Inferior parietal cortex (tissue), 1 donor: ENCODE results near the gene DERA.
"Not testable (repeated sequence)": the region's sequence is repeated elsewhere in the genome, so short reads cannot be mapped to it uniquely, and the experiment has no call there.

Experiments
- DNase-seq: peaks from one replicate; pipeline ENCODE4 v3.0.0-alpha.2; 2016; ENCODE audit errors: extremely low spot score

Gene DERA

DNA sequence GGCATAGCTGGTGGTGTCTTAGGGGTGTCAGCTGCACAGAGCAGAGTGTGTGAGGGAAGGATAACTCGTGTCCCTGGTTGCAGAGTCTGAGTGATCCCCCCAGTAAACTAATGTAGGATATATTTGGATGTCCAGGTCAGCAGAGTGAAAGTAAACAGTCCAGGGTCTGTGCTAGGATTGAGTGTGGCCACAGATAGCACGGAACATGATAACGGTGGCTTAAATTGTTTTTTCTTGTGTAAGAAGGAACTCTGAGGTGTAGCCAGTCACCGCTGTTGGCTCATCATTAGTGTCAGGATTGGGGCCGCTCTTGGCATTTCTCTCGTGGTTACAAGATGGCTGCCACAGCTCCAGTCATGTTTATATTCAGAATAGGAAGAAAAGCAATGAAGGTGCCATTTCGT is 97.3 kb downstream of the DERA start:
- no peak for DNase-seq

DNA sequence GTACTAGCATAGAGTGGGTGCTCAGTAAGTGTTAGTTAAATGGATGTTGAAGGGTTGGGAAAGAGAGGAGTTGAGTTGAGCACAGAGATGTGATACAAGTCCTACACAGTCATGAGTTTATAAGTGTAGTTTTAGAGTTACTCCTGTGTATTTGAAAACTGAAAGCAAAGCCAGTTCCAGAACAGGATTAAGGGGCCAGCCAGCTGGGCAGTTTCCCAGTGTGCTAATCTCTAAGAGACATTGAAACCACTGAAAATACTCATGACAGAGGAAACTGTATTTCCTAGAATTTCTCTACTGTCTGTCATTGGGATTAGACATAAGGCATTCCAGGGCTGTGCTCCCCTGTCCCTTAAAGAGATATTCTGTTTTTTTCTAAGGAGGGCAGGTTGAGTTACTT is 101.0 kb downstream of the DERA start:
- no peak for DNase-seq

DNA sequence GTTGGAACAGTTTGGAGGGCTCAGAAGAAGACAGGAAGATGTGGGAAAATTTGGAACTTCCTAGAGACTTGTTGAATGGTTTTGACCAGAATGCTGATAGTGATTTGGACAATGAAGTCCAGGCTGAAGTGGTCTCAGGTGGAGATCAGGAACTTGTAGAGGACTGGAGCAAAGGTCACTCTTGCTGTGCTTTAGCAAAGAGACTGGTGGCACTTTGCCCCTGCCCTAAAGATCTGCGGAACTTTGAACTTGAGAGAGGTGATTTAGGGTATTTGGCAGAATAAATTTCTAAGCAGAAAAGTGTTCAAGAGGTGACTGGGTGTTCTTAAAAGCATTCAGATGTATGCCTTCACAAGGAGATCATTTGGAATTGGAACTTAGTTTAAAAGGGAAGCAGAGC is 102.6 kb downstream of the DERA start:
- DNase-seq: not testable (repeated sequence)

DNA sequence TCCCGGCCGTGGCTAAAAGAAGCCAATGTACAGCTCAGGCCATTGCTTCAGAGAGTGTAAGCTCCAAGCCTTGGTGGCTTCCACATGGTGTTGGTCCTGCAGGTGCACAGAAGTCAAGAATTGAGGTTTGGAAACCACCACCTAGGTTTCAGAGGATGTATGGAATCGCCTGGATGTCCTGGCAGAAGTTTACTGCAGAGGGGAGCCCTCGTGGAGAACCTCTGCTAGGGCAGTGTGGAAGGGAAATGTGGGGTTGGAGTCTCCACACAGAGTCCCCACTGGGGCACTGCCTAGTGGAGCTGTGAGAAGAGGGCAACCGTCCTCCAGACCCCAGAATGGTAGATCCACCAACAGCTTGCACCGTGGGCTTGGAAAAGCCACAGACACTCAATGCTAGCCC is 103.3 kb downstream of the DERA start:
- not testable (repeated sequence) for DNase-seq

DNA sequence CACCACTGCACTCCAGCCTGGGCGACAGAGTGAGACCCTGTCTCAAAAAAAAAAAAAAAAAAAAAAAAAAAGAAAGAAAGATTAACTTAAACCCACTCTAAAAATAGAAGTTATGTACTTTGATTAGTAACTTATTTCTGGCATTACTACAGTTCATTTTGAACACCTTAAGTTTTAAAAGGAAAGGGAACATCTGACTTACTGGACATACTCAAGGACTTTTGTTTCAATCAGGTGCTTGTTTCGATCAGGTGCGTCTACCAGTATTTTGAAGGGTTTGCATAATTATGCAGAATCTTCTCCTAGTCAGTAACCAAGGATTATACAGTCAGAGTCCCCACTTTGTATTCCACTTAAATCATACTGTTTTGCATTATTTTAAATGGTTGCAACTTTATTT is 105.6 kb downstream of the DERA start:
- no peak for DNase-seq

DNA sequence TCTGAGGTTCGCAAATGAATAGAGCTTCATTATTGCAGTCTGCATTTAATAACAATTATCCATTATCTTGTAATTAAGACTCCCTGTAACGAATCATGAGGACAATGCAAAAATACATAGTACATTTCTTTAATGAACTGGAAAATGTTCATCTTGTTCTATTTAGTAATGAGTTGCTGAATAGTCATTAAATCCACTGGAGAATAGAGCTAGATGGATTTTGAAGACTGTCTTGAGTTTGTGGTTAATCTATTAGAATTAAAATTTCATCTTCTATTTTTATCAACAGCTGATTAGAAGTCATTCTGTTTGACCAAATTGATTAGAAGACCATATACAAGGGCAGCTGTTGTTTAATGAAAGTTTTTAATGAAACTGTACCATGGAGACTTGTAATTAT is 107.2 kb downstream of the DERA start:
- DNase-seq: no peak

DNA sequence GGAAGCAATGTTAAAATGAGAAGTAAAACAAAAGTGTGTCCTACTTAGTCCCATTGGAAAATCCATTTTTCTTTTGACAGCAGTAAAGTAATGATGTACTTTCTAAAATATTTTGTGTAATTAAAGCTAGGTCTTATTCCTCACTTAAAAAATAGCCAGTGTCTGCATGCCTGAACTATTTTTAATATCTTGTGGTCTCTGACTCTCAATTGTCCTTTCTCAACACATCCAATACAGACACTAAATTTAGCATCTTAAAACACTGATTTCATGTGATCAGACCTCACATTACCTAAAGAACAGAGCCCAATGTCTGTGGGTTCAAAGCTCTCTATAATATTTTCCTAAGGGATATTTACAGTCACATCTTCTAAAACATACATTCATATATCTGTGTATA is 108.0 kb downstream of the DERA start:
- DNase-seq: no peak

DNA sequence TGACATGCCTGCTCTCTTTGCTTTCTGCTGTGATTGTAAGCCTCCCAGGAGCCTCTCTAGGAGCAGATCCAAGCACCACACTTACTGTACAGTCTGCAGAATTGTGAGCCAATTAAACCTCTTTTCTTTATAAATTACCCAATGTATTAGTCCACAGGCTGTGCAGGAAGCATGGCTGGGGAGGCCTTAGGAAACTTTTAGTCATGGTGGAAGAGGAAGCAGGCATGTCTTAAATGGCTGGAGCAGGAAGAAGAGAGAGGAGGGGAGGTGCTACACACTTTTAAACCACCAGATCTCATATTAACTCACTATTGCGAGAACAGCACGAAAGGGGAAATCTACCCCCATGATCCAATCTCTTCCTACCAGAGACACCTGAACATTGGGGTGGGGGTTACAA is 108.9 kb downstream of the DERA start:
- DNase-seq: no peak

DNA sequence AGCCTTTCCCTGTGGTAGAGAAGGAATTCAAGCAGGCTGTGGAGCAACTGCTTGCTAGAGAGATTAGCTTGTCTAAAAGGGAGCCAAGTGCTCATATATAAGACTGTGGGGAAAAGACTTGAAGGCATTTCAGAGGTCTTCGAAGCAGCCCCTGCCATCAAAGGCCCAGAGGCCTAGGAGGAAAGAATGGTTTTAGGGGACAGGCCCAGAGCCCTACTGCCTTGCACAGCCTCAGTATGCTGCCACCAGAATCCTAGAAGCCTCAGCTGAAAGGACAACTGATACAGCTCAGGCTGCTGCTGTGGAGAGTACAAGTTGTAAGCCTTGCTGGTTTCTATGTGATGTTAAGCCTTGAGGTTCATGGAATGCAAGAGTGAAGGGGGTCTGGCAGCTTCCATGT is 109.9 kb downstream of the DERA start:
- no peak for DNase-seq

DNA sequence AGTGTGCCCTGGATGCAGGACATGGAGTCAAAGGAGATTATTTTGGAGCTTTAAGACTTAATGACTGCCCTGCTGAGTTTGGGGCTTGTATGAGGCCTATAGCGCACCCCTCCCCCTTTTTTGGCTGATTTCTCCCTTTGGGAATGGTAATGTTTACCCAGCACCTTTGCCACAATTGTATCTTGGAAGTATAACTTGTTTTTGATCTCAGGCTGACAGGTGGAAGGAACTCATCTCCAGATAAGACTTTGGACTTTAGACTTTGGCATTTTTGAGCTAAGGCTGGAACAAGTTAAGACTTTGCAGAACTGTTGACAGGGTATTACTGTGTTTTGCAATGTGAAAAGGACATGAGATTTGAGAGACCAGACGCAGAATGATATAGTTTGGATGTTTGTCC is 110.5 kb downstream of the DERA start:
- no peak for DNase-seq

DNA sequence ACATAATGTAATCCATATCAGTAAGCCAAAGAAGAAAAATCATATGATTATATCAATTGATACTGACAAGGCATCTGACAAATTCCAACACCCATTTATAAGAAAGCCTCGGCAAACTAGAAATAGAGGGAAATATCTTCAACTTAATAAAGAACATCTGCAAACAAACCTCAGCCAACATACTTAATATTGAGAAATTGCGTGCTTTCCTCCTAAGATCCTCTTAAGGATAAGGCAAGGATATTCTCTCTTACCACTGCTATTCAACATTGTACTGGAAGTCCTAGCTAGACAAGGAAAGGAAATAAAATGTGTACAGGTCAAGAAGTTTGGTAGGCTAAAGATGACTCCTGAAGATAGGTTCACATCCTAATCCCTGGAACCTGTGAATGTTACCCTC is 115.9 kb downstream of the DERA start:
- DNase-seq: no peak

DNA sequence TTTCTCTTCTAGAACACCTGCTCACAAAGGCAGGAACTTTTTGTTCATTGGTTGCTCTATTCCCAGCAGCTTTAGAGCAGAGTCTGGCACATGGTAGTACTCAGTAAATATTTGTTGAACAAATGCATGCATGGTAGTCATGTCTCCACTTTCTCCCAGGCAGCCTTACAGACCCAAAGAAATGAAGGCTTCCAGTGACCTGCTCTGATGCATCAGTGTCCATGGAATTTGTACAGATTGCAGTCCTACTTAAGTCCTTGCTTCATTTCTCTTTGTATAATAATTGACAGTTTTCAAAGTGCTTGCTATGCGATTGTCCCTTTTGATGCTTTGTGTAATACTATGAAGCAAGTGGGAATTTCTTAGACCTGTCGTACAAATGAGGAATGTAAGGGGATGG is 119.6 kb downstream of the DERA start:
- no peak for DNase-seq

DNA sequence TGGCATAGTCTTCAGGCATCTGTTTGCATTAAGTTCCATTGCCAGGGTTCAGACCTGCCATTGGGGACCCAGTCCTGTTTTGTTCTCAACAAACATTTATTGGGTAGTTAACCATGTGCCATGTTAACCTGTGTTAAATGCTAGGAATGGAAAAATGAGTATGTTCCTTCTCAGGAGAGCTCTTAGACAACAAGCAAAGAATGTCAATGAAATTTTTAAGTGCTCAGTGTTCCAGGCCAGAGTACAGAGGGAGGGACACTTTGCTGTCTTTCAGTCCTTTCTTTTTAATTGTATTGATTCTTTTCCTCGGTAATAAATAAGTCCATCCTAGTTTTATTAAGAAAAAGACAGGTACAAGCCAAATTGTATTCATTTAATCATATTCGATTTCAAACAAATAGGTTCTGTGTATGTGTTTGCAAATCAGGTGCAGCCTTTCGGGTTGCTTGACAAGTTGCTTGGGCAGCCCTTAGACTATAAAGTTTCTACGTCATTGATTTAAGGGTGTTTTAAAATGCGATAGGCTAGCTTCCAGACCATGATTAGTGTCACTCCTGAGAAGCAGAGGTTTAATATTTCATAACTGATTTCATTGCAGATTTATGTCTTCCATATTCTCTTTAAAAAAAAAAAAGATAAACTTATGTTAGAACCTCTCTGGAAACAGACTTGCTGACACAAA is 123.1 kb downstream of the DERA start:
- DNase-seq: no peak

DNA sequence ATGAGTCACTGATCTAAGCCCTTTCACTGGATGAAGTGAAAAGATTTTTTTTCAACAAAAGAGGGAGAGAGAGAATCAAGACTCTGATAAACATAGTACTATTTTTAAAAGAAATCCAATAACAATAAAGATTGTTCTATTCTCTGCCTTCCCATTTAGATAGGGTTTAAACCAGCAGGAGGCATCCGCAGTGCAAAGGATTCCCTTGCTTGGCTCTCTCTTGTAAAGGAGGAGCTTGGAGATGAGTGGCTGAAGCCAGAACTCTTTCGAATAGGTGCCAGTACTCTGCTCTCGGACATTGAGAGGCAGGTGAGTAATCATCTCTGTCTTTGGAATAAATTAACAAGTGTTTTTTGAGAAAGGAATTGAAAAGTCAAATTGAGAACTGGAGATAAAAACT is 124.9 kb downstream of the DERA start:
- DNase-seq: no peak

DNA sequence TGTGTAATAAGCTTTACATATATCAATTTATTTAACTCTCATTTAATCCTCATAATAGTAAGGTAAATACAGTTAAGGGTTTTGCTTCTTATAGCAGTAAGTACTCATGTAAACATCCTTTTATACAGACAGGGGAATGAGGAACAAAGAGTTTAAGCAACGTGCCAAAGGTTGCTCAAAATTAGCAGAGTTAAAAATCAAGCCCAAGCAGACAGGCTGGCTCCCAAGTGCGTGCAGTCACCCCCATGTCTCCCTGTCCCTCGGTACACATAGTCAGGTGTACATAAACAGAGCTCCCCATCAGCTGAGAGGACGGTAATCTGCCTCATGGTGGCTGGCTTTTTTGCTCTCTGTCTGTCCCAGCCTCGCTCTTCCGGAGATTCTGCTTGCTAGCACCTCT is 126.4 kb downstream of the DERA start:
- DNase-seq: no peak

DNA sequence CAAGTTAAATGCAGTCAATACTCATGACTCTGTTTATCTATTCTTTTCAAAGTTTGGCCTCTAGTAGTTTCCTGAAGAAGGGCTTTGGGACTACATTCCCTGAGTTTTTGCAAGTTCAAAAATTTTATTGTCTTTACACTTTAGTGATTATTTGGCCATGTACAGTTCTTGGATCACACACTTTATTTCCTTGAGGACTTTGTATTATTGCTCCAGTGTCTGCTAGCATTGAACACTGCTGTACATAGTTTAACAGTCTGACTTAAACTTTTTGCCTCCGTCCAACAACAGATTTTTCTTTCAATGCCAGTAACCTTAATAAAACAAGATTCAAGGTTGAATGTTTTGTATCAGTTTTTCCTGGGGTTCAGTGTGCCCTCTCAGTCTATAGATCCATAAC is 132.3 kb downstream of the DERA start:
- DNase-seq: no peak

DNA sequence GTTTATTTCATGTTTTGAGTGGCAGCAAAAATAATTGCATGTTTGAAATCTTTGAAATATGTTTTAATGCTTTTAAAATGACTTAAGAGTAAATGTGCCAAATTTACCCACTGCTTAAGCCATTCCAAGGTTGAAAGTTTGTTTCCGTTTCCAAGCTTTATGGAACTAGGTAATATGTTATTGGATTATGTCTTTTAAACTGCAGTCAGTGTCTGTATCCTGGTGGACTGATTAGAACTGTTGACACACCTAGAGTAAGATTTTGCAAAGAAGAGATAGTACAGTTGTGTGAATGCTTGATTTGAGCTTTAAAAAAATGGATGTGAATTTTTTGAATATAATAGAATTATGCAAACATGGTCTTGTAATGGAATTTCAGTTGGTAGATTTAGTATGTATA is 135.1 kb downstream of the DERA start:
- no peak for DNase-seq

DNA sequence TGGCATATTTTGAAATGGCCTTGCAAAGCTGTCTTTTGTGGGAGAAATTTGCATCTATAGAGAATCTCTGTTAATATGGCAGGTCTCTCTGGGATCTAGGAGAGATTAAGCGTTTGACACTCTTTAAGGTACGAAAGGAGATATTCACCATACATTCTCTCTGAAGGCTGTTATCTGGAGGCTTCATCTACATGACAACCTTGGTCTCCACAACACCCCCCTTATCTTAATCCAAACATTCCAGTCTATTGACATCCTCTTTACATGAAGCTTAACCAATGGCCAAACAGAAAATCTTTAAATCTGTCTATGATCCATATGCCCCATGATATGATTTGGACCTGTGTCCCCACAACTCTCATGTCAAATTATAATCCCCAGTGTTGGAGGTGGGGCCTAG is 137.4 kb downstream of the DERA start:
- DNase-seq: no peak

DNA sequence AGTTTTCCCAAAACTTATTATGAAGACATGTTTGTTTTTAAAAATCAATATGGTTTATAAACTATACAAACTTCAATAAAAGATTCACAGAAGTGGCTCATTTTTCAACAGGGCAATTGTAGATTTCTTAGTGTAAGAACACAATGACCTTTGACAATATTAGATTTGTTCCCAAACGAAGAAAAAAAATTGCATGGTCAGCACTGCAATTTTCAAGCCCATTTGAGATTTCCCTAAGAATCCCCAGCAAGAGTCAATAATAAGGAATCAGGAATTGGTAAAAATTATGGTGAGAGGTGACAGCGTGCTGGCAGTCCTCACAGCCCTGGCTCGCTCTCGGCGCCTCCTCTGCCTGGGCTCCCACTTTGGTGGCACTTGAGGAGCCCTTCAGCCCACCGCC is 145.8 kb downstream of the DERA start:
- no peak for DNase-seq

DNA sequence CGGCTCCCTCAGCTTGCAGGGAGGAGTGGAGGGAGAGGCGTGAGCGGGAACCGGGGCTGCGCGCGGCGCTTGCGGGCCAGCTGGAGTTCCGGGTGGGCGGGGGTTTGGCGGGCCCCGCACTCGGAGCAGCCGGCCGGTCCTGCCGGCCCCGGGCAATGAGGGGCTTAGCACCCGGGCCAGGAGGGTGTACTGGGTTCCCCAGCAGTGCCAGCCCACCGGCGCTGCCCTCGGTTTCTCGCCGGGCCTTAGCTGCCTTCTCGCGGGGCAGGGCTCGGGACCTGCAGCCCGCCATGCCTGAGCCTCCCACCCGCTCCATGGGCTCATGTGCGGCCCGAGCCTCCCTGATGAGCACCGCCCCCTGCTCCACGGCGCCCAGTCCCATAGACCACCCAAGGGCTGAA is 146.2 kb downstream of the DERA start:
- DNase-seq: not testable (repeated sequence)

DNA sequence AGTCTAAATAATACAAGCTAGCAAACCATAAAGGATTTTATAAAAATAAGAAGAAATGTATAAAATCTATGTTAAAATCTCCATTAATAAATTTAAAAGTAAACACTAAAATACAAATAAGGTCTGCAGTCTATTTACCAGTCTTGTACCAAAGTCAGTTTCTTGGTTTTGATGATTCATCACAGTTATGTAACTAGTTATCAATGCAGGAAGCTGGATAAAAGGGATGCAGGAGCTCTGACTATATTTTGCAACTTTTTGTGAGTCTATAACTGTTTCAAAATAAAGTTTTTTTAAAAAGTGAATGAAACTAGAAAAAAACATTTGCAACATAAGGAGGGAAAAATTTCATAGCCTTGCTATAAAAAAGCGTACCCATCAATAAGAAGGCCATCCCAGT is 151.5 kb downstream of the DERA start:
- no peak for DNase-seq

DNA sequence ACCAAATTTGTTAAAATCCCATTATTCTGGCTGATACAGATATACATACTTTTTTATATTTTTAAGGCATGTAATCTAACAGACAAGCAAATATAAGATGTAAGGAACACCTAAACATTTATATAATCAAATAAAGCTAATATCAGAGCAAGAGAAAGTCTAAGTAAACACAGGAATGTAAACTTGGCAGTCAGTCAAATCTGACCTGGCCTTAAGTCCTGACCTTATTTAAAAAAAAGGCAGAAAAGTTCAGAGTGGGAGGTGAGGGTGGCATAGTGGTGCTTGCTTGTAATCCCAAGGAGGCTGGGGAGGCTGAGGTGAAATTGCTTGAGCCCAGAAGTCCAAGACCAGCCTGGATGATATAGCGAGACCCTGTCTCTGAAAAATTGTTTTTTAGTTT is 152.6 kb downstream of the DERA start:
- DNase-seq: no peak

DNA sequence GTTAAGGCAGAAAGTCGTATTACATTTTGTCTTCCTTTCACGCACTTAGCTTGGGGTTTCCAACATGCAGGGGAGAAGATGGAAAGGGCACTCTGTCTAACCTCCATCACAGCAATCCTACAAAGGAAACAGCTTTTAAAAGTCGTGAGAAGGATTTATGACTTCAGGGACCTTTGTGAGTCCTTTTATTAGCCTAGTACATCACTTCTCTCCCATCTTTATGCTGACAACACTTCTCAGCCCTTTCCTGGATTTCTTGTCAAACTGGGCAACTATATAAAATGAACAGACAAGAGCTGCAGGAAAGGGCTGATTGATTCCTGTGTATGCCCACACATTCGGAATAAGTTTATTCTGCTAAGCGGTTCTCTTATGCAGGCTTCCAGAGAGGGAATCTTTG is 159.0 kb downstream of the DERA start:
- no peak for DNase-seq

DNA sequence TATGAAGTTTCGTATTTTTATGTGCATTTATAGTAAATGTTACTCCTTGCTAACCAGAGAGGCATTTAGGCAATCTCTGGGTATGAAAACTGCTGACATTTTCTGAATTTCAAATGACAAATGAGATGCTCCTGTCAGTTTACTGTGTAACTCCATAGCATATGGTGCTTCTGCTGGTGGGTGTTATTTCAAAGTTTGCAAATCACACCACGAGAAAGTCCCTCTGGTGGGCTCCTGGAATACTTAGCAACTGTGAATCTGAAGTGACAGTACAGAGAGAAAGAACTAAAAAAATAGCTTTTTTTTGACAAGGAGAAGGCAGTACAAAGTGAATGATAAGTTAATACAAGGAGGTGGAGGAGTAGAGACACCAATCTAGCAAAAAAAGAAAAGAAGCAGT is 161.5 kb downstream of the DERA start:
- DNase-seq: no peak

DNA sequence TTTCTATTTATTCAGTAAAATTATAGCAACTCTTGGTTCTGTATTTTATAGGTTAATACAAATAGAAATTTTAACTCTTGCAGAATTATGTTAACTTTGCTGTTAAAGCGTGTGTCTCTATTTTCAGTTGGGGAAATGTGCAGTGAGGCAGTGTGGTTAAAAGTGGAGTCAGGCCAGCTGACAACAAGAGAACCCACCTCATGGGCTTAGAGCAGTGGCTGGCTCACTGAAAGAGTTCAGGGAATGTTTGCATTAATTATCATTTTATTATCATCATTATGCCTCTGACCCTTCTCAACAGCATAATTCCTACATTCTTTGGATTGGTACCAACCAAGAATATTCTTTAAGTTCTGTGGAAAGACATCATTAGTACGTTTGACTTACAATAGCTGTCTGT is 163.8 kb downstream of the DERA start:
- no peak for DNase-seq
